Motor neuron (in vitro differentiated cells): ENCODE results near the gene TMEM8B. TPM values are rescaled to one million over a fixed set of nuclear protein-coding genes. Genes with fewer than 3 reads are reported as not detected.
A peak's percentile ranks its signal among the peaks of the same experiment; 100 is the strongest.

Source experiments
- ATAC-seq, 8 experiments: fragments of 200-7000 bp; cut with Tn5 transposase; replicated peaks in 6 of 8; 2 replicates each; pipeline ENCODE4 v1.8.0; 2021; ENCODE audit warnings: mild to moderate bottlenecking in 8 of 8, moderate library complexity in 8 of 8
- H3K27ac ChIP-seq, 2 donors: fragments of 250-450 bp; sonication (Bioruptor Pico); 2 replicates each; pipeline ENCODE4 v1.9.0; 2021; ENCODE audit warnings: antibody characterized with exemption in 2 of 2, mild to moderate bottlenecking in 2 of 2, moderate library complexity in 1 of 2
- H3K4me1 ChIP-seq, 2 donors: fragments of 250-450 bp; sonication (Bioruptor Pico); replicated peaks in 1 of 2; 2 replicates each; pipeline ENCODE4 v1.6.1; 2021; ENCODE audit warnings: antibody characterized with exemption in 2 of 2, mild to moderate bottlenecking in 2 of 2, moderate library complexity in 1 of 2
- H3K4me3 ChIP-seq, 5 donors: fragments of 250-450 bp; sonication (Bioruptor Pico); 2 replicates each; pipeline ENCODE4 v1.9.0; 2021; ENCODE audit warnings: antibody characterized with exemption in 5 of 5, mild to moderate bottlenecking in 5 of 5, moderate library complexity in 4 of 5
- WGBS, 10 experiments: fragments of 450-650 bp; shearing (Covaris generic); methylation state at CpG; one replicate each; pipeline ENCODE4 v1.0.0; 2022; 5-methylcytosine and 5-hydroxymethylcytosine counted together
- in situ Hi-C, 9 experiments: fragments of 400-800 bp; cut with MboI; loops; one replicate each; pipeline ENCODE4 v1.15.0; 2021; ENCODE audit warnings: low sequenced_read_pairs in 9 of 9, low pct_unique_long_range_greater_than_20kb in 2 of 9; ENCODE audit not compliant: unreplicated experiment in 9 of 9
- total RNA-seq, 8 experiments: library from RNA; unstranded; fragments of 300-600 nt; gene quantifications; 2 replicates each; pipeline versions ENCODE4 v1.2.3 to v1.2.4, GENCODE V29; 2022

The TMEM8B gene
- total RNA-seq = 10 to 100 TPM in 5 of 8 experiments, 1 to 10 TPM in 3; 2.4 to 17.0 (median 13.2) TPM

GRCh38 chr9:35829084-35829763 is at the start of gene TMEM8B:
TSS of gene TMEM8B (plus strand) at chr9:35829228. CDS start at chr9:35829448, 220 bp downstream.
- H3K27ac ChIP-seq = peak within 1 kb of the TSS; percentile 75 to 83
- peak; percentile 78 to 95 (median 91) for ATAC-seq
- 0% methylated on average over 4 of the region's 53 CpGs; no CpG with 5 or more reads in 9 of the 10 experiments for WGBS, 10 experiments
- H3K4me1 ChIP-seq = peaks cover 17 to 18% of the 10 kb centered on the region in 2 donors
- in situ Hi-C loops = no loop called here
- peak within 1 kb of the TSS; percentile 53 to 99 (median 92) for H3K4me3 ChIP-seq

GRCh38 chr9:35781066-35781465 is 48.0 kb upstream of the TMEM8B start:
- H3K4me1 ChIP-seq = no peaks in the 10 kb centered on the region
- ATAC-seq = no peak
- 60% methylated on average over 1 of the region's 2 CpGs; no CpG with 5 or more reads in 9 of the 10 experiments for WGBS, 10 experiments
- in situ Hi-C loops = loop anchor here in 5 of 9 experiments (10.0 to 25.0 kb wide), 3 partner anchors 104 to 231 kb away; no protein-coding TSS in a partner anchor
- H3K4me3 ChIP-seq = no peak overlapping the region
- no peak overlapping the region for H3K27ac ChIP-seq

GRCh38 chr9:35783418-35783817 is 45.6 kb upstream of the TMEM8B start:
- no peak for ATAC-seq
- Histone ChIP-seq H3K27ac (no peak overlapping the region), H3K4me1 (no peaks in the 10 kb centered on the region), H3K4me3 (no peak overlapping the region)
- in situ Hi-C loops = loop anchor here in 5 of 9 experiments (10.0 to 25.0 kb wide), 3 partner anchors 101 to 229 kb away; no protein-coding TSS in a partner anchor

- Histone ChIP-seq H3K4me1 (peaks cover 21 to 39% of the 10 kb centered on the region in 2 donors), H3K27ac (no peak overlapping the region), H3K4me3 (no peak overlapping the region)
- 25 to 95% (median 80%) methylated on average over 1 to 2 of the region's 2 CpGs; no CpG with 5 or more reads in 1 of the 10 experiments for WGBS, 10 experiments
- no peak for ATAC-seq
- in situ Hi-C loops = loop anchor here in 5 of 9 experiments (10.0 to 25.0 kb wide), 3 partner anchors 95 to 223 kb away; no protein-coding TSS in a partner anchor
Observed at GRCh38 chr9:35789541-35789940, 39.5 kb upstream of the TMEM8B start.

- Histone ChIP-seq H3K4me3 (no peak overlapping the region), H3K27ac (peak overlapping the region in 1 of 2 donors; percentile 84), H3K4me1 (peaks cover 21 to 39% of the 10 kb centered on the region in 2 donors)
- WGBS, 10 experiments = 0 to 50% (median 25%) methylated on average over 1 to 4 of the region's 4 CpGs
- ATAC-seq = peak in 6 of 8 experiments; percentile 1 to 7 (median 2)
- in situ Hi-C loops = loop anchor here in 5 of 9 experiments (25.0 kb wide), 2 partner anchors 97 to 222 kb away; no protein-coding TSS in a partner anchor
Observed at GRCh38 chr9:35790025-35790384, 39.0 kb upstream of the TMEM8B start.

- WGBS, 10 experiments = 1 to 64% (median 8%) methylated on average over 1 to 8 of the region's 37 CpGs; no CpG with 5 or more reads in 2 of the 10 experiments
- in situ Hi-C loops = loop anchor here in 5 of 9 experiments (25.0 kb wide), 2 partner anchors 97 to 222 kb away; no protein-coding TSS in a partner anchor
- peaks cover 21 to 39% of the 10 kb centered on the region in 2 donors for H3K4me1 ChIP-seq
- peak overlapping the region; percentile 13 to 84 for H3K27ac ChIP-seq
- H3K4me3 ChIP-seq = peak overlapping the region; percentile 31 to 39 (median 36)
- ATAC-seq = peak; percentile 71 to 90 (median 86)
Observed at GRCh38 chr9:35790385-35791296, 38.4 kb upstream of the TMEM8B start.

GRCh38 chr9:35791297-35791921 is 37.6 kb upstream of the TMEM8B start, which contains the start of gene NPR2:
TSS of gene NPR2 (plus strand) at chr9:35791591. CDS start at chr9:35792409, 818 bp downstream.
- Histone ChIP-seq H3K4me3 (peak within 1 kb of the TSS; percentile 31 to 39 (median 36)), H3K4me1 (peaks cover 21 to 39% of the 10 kb centered on the region in 2 donors), H3K27ac (peak within 1 kb of the TSS; percentile 73 to 84)
- ATAC-seq = peak; percentile 57 to 75 (median 68)
- in situ Hi-C loops = loop anchor here in 5 of 9 experiments (25.0 kb wide), 2 partner anchors 96 to 221 kb away; no protein-coding TSS in a partner anchor
- no CpG with 5 or more reads among the region's 64 CpGs for WGBS, 10 experiments

- in situ Hi-C loops = loop anchor here in 5 of 9 experiments (25.0 kb wide), 2 partner anchors 95 to 220 kb away; no protein-coding TSS in a partner anchor
- Histone ChIP-seq H3K4me1 (peaks cover 21 to 39% of the 10 kb centered on the region in 2 donors), H3K4me3 (peak overlapping the region; percentile 31 to 39 (median 36)), H3K27ac (peak overlapping the region; percentile 45 to 73)
- WGBS, 10 experiments = 88 to 100% methylated on average over 1 to 5 of the region's 34 CpGs; no CpG with 5 or more reads in 8 of the 10 experiments
- ATAC-seq = no peak
Observed at GRCh38 chr9:35792024-35792813, 36.8 kb upstream of the TMEM8B start.

- Histone ChIP-seq H3K4me1 (peaks cover 21 to 39% of the 10 kb centered on the region in 2 donors), H3K27ac (no peak overlapping the region), H3K4me3 (no peak overlapping the region)
- 63 to 100% methylated on average over 1 to 4 of the region's 14 CpGs; no CpG with 5 or more reads in 8 of the 10 experiments for WGBS, 10 experiments
- in situ Hi-C loops = loop anchor here in 5 of 9 experiments (25.0 kb wide), 2 partner anchors 94 to 219 kb away; no protein-coding TSS in a partner anchor
- ATAC-seq = no peak
Observed at GRCh38 chr9:35792826-35793225, 36.2 kb upstream of the TMEM8B start.

- no peak overlapping the region for H3K4me3 ChIP-seq
- ATAC-seq = peak in 1 of 8 experiments; percentile 8
- no peak overlapping the region for H3K27ac ChIP-seq
- peaks cover 21 to 39% of the 10 kb centered on the region in 2 donors for H3K4me1 ChIP-seq
- 0 to 100% (median 86%) methylated on average over 1 to 2 of the region's 2 CpGs; no CpG with 5 or more reads in 6 of the 10 experiments for WGBS, 10 experiments
- in situ Hi-C loops = loop anchor here in 5 of 9 experiments (25.0 kb wide), 2 partner anchors 94 to 219 kb away; no protein-coding TSS in a partner anchor
Observed at GRCh38 chr9:35793461-35793860, 35.6 kb upstream of the TMEM8B start.

GRCh38 chr9:35795695-35796094 is 33.3 kb upstream of the TMEM8B start:
- peak in 1 of 8 experiments; percentile 2 for ATAC-seq
- H3K4me1 ChIP-seq = peaks cover 15 to 25% of the 10 kb centered on the region in 2 donors
- H3K4me3 ChIP-seq = no peak overlapping the region
- in situ Hi-C loops = loop anchor here in 5 of 9 experiments (25.0 kb wide), 2 partner anchors 92 to 217 kb away; no protein-coding TSS in a partner anchor
- H3K27ac ChIP-seq = no peak overlapping the region
